ENCODE measurements around the gene SLC11A1. TPM values are rescaled to one million over a fixed set of nuclear protein-coding genes. Genes with fewer than 3 reads are reported as not detected.

Gene SLC11A1, protein sequence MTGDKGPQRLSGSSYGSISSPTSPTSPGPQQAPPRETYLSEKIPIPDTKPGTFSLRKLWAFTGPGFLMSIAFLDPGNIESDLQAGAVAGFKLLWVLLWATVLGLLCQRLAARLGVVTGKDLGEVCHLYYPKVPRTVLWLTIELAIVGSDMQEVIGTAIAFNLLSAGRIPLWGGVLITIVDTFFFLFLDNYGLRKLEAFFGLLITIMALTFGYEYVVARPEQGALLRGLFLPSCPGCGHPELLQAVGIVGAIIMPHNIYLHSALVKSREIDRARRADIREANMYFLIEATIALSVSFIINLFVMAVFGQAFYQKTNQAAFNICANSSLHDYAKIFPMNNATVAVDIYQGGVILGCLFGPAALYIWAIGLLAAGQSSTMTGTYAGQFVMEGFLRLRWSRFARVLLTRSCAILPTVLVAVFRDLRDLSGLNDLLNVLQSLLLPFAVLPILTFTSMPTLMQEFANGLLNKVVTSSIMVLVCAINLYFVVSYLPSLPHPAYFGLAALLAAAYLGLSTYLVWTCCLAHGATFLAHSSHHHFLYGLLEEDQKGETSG
- total RNA-seq: 0.09 and 0.11 TPM in 2 replicates

GRCh38 chr2:218381916-218382366 lies at the start of gene SLC11A1:
Gene SLC11A1, plus strand, starts transcription at chr2:218382273. Its CDS starts 96 bp downstream, at chr2:218382369.

DNA sequence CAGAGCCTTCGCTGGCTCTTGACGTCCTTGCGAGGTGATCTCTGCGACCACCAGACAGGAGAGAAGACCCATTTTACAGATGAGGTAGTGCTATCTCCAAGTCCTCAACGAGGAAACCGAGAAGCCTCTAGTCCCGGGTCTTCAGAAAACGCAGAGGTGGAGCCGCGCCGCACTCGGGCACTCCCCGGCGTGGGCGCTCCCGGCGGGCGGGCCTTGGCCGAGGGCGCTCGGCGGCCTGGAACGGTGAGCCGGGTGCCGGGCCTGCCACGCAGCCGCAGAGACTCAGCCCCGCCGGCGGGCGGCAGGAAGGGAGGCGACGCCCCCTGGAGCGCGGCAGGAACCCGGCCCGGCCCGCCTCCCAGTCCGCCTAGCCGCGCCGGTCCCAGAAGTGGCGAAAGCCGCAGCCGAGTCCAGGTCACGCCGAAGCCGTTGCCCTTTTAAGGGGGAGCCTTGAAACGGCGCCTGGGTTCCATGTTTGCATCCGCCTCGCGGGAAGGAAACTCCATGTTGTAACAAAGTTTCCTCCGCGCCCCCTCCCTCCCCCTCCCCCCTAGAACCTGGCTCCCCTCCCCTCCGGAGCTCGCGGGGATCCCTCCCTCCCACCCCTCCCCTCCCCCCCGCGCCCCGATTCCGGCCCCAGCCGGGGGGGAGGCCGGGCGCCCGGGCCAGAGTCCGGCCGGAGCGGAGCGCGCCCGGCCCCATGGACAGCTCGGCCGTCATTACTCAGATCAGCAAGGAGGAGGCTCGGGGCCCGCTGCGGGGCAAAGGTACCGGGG lies 17.5 kb downstream of the SLC11A1 start, which contains the start of gene CTDSP1:
Gene CTDSP1 (plus strand): TSS at position 478 of the 776 bp plus-strand sequence. CDS start 223 bp downstream, at position 701.

GRCh38 chr2:218418717-218419458 lies 36.8 kb downstream of the SLC11A1 start, which contains the start of gene VIL1:
Gene VIL1, plus strand, starts transcription at chr2:218419123. Its CDS starts 4,656 bp downstream, at chr2:218423779.

Other genes with a start within 250 kb of the SLC11A1 start
- not detected in 2 replicates for gene CXCR1, start 215.3 kb upstream of the SLC11A1 start, total RNA-seq
- 232 and 237 TPM in 2 replicates for gene ARPC2, start 165.1 kb upstream of the SLC11A1 start, total RNA-seq
- gene GPBAR1, start 121.3 kb upstream of the SLC11A1 start, total RNA-seq: 0.09 TPM in 1 of 2 replicates, not detected in the other
- 133 and 152 TPM in 2 replicates for gene AAMP, start 112.1 kb upstream of the SLC11A1 start, total RNA-seq
- 16.6 and 19.1 TPM in 2 replicates for gene PNKD, start 111.8 kb upstream of the SLC11A1 start, total RNA-seq
- gene TMBIM1, start 89.8 kb upstream of the SLC11A1 start, total RNA-seq: 119 and 159 TPM in 2 replicates
- gene CATIP, start 25.4 kb upstream of the SLC11A1 start, total RNA-seq: not detected in 2 replicates
- gene CTDSP1, start 17.6 kb downstream of the SLC11A1 start, total RNA-seq: 75.3 and 77.3 TPM in 2 replicates
- gene VIL1, start 36.9 kb downstream of the SLC11A1 start, total RNA-seq: not detected in 2 replicates
- 7.8 and 11.7 TPM in 2 replicates for gene USP37, start 186.1 kb downstream of the SLC11A1 start, total RNA-seq
- 41.3 and 44.3 TPM in 2 replicates for gene CNOT9, start 186.6 kb downstream of the SLC11A1 start, total RNA-seq
- gene PLCD4, start 225.6 kb downstream of the SLC11A1 start, total RNA-seq: 1.3 and 2.6 TPM in 2 replicates

Measured in dermis lymphatic vessel endothelial cell (primary cell).